MCF 10A (cell line): ENCODE data around the gene MTMR3. TPM values are rescaled to one million over a fixed set of nuclear protein-coding genes. Genes with fewer than 3 reads are reported as not detected.
A peak's percentile ranks its signal among the peaks of the same experiment; 100 is the strongest.

ENCODE experiments used
- BruUV-seq: library from RNA; stranded (reverse); fragments of 400-500 nt; replicated peaks from 2 replicates; lab custom pipeline; 2021; lab: Mats Ljungman, UMichigan
- CTCF ChIA-PET: fragments of 300-600 bp; sonication (Branson Sonifier 250); formaldehyde crosslinking; extraction: SDS; loops from one replicate; lab custom pipeline; 2021; ENCODE audit warnings: antibody characterized with exemption, inconsistent platforms; lab: Yijun Ruan, JAX
- POLR2A ChIA-PET: fragments of 300-600, 350-650 bp; sonication (Branson Sonifier 250); formaldehyde crosslinking; extraction: SDS; loops from one replicate; lab custom pipeline; 2020; ENCODE audit warnings: antibody characterized with exemption, inconsistent platforms; lab: Yijun Ruan, JAX
- DNase-seq: peaks from one replicate; pipeline ENCODE4 v3.0.0-alpha.2; 2018; ENCODE audit not compliant: unreplicated experiment
- H3K27ac Mint-ChIP-seq: one replicate; pipeline ENCODE4 v1.8.0; 2022; ENCODE audit warnings: mild to moderate bottlenecking, low read depth, mixed read lengths; ENCODE audit not compliant: unreplicated experiment
- H3K27me3 Mint-ChIP-seq: one replicate; pipeline ENCODE4 v1.8.0; 2022; ENCODE audit warnings: mixed read lengths; ENCODE audit not compliant: insufficient read depth, unreplicated experiment
- H3K36me3 Mint-ChIP-seq: one replicate; pipeline ENCODE4 v1.8.0; 2022; ENCODE audit warnings: mild to moderate bottlenecking, moderate library complexity, mixed read lengths; ENCODE audit not compliant: insufficient read depth, unreplicated experiment
- H3K4me1 Mint-ChIP-seq: one replicate; pipeline ENCODE4 v1.8.0; 2022; ENCODE audit warnings: mixed read lengths; ENCODE audit not compliant: insufficient read depth, unreplicated experiment
- H3K4me3 Mint-ChIP-seq: one replicate; pipeline ENCODE4 v1.8.0; 2022; ENCODE audit warnings: mild to moderate bottlenecking, moderate library complexity, mixed read lengths; ENCODE audit not compliant: unreplicated experiment
- H3K9me3 Mint-ChIP-seq: one replicate; pipeline ENCODE4 v1.8.0; 2022; ENCODE audit warnings: mixed read lengths; ENCODE audit not compliant: unreplicated experiment
- intact Hi-C: fragments of 100-400 bp; cut with micrococcal nuclease; formaldehyde crosslinking; loops from 2 replicates; pipeline ENCODE4 v1.14.1; 2022
- total RNA-seq: library from RNA; stranded (reverse); gene quantifications from 2 replicates; pipeline ENCODE4 v1.2.3, GENCODE V29; 2022
- TF ChIP-seq, protein P1 (sequence below): fragments of 200-600 bp; IDR thresholded peaks from one replicate; pipeline ENCODE4 v1.8.0; 2022; ENCODE audit warnings: antibody characterized with exemption, mild to moderate bottlenecking; ENCODE audit not compliant: unreplicated experiment

MTMR3 gene
- total RNA-seq, 1 experiment from 2014 or later = 34.4 TPM

DNA sequence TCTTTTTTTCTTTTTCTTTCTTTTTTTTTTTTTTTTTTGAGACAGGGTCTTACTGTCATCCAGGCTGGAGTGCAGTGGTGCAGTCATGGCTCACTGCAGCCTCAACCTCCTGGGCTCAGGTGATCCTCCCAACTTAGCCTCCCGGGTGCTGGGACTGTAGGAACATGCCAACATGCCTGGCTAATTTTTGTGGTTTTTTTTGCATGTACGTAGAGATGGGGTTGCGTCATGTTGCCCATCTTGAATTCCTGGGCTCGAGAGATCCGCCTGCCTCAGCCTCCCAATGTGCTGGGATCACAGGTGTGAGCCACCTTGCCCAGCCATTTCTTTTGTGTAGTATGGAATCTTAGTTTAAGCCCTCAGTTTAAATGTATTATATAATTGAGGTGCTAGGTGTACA, 20.4 kb downstream of the MTMR3 start:
- Mint-ChIP-seq H3K9me3 (no peaks in the 10 kb centered on the region), H3K27ac (no peak overlapping the region), H3K4me3 (no peak overlapping the region), H3K27me3 (no peaks in the 10 kb centered on the region), H3K36me3 (peaks cover 6% of the 10 kb centered on the region), H3K4me1 (peaks cover 23% of the 10 kb centered on the region)
- TF ChIP-seq, protein P1, sequence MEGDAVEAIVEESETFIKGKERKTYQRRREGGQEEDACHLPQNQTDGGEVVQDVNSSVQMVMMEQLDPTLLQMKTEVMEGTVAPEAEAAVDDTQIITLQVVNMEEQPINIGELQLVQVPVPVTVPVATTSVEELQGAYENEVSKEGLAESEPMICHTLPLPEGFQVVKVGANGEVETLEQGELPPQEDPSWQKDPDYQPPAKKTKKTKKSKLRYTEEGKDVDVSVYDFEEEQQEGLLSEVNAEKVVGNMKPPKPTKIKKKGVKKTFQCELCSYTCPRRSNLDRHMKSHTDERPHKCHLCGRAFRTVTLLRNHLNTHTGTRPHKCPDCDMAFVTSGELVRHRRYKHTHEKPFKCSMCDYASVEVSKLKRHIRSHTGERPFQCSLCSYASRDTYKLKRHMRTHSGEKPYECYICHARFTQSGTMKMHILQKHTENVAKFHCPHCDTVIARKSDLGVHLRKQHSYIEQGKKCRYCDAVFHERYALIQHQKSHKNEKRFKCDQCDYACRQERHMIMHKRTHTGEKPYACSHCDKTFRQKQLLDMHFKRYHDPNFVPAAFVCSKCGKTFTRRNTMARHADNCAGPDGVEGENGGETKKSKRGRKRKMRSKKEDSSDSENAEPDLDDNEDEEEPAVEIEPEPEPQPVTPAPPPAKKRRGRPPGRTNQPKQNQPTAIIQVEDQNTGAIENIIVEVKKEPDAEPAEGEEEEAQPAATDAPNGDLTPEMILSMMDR = no peak
- ChIA-PET POLR2A (interaction anchor here (0.6 kb wide), 1 partner anchor 66 kb away, joined by 3 read pairs; the partner anchor contains the start of gene ASCC2), CTCF (interaction anchor here (1.0 kb wide), 1 partner anchor 18 kb away, joined by 3 read pairs; no protein-coding TSS in a partner anchor)
- intact Hi-C loops = no loop called here
- BruUV-seq = no TSS peak
- no peak for DNase-seq

DNA sequence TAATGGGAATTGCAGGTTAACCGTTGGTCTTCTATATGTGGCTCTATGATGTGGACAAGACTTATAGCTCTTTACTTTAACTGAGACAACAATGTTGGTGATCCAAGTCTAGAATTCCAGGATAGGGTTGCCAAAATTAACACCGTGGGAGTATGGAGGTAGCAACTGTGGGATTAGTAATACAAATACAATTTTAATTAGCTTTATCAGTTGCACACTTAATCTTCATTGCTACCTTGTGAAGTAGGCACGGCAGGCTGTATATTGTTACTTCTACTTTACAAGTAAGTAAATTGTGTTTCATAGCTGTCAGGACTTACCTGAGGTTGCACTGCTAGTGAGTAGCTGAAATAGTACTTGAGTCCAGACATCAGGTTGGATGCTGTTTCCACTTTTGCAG, 21.0 kb downstream of the MTMR3 start:
- no peak overlapping the region for H3K27ac Mint-ChIP-seq
- no peak for DNase-seq
- no peaks in the 10 kb centered on the region for H3K9me3 Mint-ChIP-seq
- no peak overlapping the region for H3K4me3 Mint-ChIP-seq
- no peaks in the 10 kb centered on the region for H3K36me3 Mint-ChIP-seq
- intact Hi-C loops = no loop called here
- CTCF ChIA-PET = interaction anchor here (1.0 kb wide), 1 partner anchor 17 kb away, joined by 3 read pairs; no protein-coding TSS in a partner anchor
- no TSS peak for BruUV-seq
- peaks cover 25% of the 10 kb centered on the region for H3K4me1 Mint-ChIP-seq
- H3K27me3 Mint-ChIP-seq = no peaks in the 10 kb centered on the region
- TF ChIP-seq, protein P1 = no peak
- POLR2A ChIA-PET = interaction anchor here (0.6 to 1.1 kb wide), 3 partner anchors 9 to 66 kb away, joined by 3 to 6 read pairs (median 3); partner anchors contain the start of gene ASCC2

- POLR2A ChIA-PET = interaction anchor here (0.8 to 2.3 kb wide), 15 partner anchors 8 to 141 kb away, joined by 3 to 17 read pairs (median 4); partner anchors contain the start of genes ASCC2, MTMR3, UQCR10 and ZMAT5
Observed at GRCh38 chr22:29907753-29908515, 25.0 kb downstream of the MTMR3 start.

More at GRCh38 chr22:29907753-29908515, 25.0 kb downstream of the MTMR3 start:
- BruUV-seq = TSS peak; percentile 30
- no peaks in the 10 kb centered on the region for H3K9me3 Mint-ChIP-seq
- H3K27ac Mint-ChIP-seq = peak overlapping the region; percentile 52
- TF ChIP-seq, protein P1 = no peak
- no peaks in the 10 kb centered on the region for H3K36me3 Mint-ChIP-seq
- DNase-seq = peak; percentile 98
- CTCF ChIA-PET = interaction anchor here (0.6 to 1.8 kb wide), 7 partner anchors 10 to 472 kb away, joined by 3 to 8 read pairs (median 3); partner anchors contain the start of gene MTMR3
- intact Hi-C loops = no loop called here
- H3K4me3 Mint-ChIP-seq = peak overlapping the region; percentile 60
- H3K4me1 Mint-ChIP-seq = peaks cover 25% of the 10 kb centered on the region
- no peaks in the 10 kb centered on the region for H3K27me3 Mint-ChIP-seq
